ENCODE results near the gene PLEKHM2.

PLEKHM2 gene

GRCh38 chr1:15728937-15729657, 45.0 kb downstream of the PLEKHM2 start:
- no peak overlapping the region for H3K4me2 ChIP-seq (ENCODE audit: low read length)
- no peaks in the 10 kb centered on the region for H3K79me2 ChIP-seq (ENCODE audit: control insufficient read depth, low read length)
- no peaks in the 10 kb centered on the region for H4K20me1 ChIP-seq (ENCODE audit: control insufficient read depth, insufficient read depth, low read depth, low read length)
- no peaks in the 10 kb centered on the region for H3K9me3 ChIP-seq (ENCODE audit: control insufficient read depth, insufficient read depth, low read length)
- no peaks in the 10 kb centered on the region for H3K9me2 ChIP-seq (replicated peaks; ENCODE audit: control insufficient read depth, low read length)
- H3K36me3 ChIP-seq (ENCODE audit: control insufficient read depth, low read length), result peaks cover 45% of the 10 kb centered on the region
- no peaks in the 10 kb centered on the region for H3K27me3 ChIP-seq (ENCODE audit: control insufficient read depth, low read length)
- no peaks in the 10 kb centered on the region for H3K4me1 ChIP-seq (ENCODE audit: control insufficient read depth, low read length)
- no peak overlapping the region for H3K27ac ChIP-seq (ENCODE audit: low read depth, low read length)
- H3K4me3 ChIP-seq (ENCODE audit: low read length), result no peak overlapping the region
- TF ChIP-seq CTCF (IDR thresholded peaks at IDR 0.05; ENCODE audit: low read depth, low read length, poor library complexity, severe bottlenecking) (no peak), EZH2phosphoT487 (IDR thresholded peaks at IDR 0.05; ENCODE audit: borderline replicate concordance, low read length) (no peak)
- no peaks in the 10 kb centered on the region for H3F3A ChIP-seq (ENCODE audit: control insufficient read depth, insufficient read depth)

GRCh38 chr1:15730423-15730822, 46.3 kb downstream of the PLEKHM2 start:
- Histone ChIP-seq H3K79me2 (ENCODE audit: control insufficient read depth, low read length) (no peaks in the 10 kb centered on the region), H3K4me1 (ENCODE audit: control insufficient read depth, low read length) (no peaks in the 10 kb centered on the region), H3K27me3 (ENCODE audit: control insufficient read depth, low read length) (no peaks in the 10 kb centered on the region), H3K4me3 (ENCODE audit: low read length) (no peak overlapping the region), H3K9me2 (replicated peaks; ENCODE audit: control insufficient read depth, low read length) (no peaks in the 10 kb centered on the region), H3K36me3 (ENCODE audit: control insufficient read depth, low read length) (peaks cover 46% of the 10 kb centered on the region), H3K4me2 (ENCODE audit: low read length) (no peak overlapping the region), H3K27ac (ENCODE audit: low read depth, low read length) (no peak overlapping the region), H4K20me1 (ENCODE audit: control insufficient read depth, insufficient read depth, low read depth, low read length) (no peaks in the 10 kb centered on the region), H3F3A (ENCODE audit: control insufficient read depth, insufficient read depth) (no peaks in the 10 kb centered on the region), H3K9me3 (ENCODE audit: control insufficient read depth, insufficient read depth, low read length) (no peaks in the 10 kb centered on the region)
- TF ChIP-seq EZH2phosphoT487 (IDR thresholded peaks at IDR 0.05; ENCODE audit: borderline replicate concordance, low read length) (no peak), CTCF (IDR thresholded peaks at IDR 0.05; ENCODE audit: low read depth, low read length, poor library complexity, severe bottlenecking) (no peak)

DNA sequence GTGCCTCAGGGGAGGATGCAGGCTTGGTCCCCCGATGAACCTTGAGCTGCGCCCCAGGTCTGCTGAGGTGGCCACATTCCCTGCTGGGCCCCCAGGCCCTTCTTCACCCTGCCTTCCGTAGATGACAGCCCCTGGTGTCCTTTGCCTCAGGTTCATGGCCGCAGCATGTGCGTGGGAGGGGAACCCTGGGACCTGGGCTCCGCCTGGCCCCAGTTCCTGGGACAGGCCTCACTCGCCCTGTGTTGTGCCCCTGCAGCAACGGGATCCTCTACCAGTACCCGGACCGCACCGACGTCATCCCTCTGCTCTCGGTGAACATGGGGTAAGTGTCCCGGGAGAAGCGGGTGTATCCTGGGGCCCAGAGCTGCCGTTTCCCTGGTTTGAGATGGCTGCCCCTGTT, 46.8 kb downstream of the PLEKHM2 start:
- Histone ChIP-seq H3K27ac (ENCODE audit: low read depth, low read length) (no peak overlapping the region), H3K9me3 (ENCODE audit: control insufficient read depth, insufficient read depth, low read length) (no peaks in the 10 kb centered on the region), H3K4me2 (ENCODE audit: low read length) (no peak overlapping the region), H3K36me3 (ENCODE audit: control insufficient read depth, low read length) (peaks cover 42% of the 10 kb centered on the region), H4K20me1 (ENCODE audit: control insufficient read depth, insufficient read depth, low read depth, low read length) (no peaks in the 10 kb centered on the region), H3K4me3 (ENCODE audit: low read length) (no peak overlapping the region), H3K4me1 (ENCODE audit: control insufficient read depth, low read length) (no peaks in the 10 kb centered on the region), H3K27me3 (ENCODE audit: control insufficient read depth, low read length) (no peaks in the 10 kb centered on the region), H3K9me2 (replicated peaks; ENCODE audit: control insufficient read depth, low read length) (no peaks in the 10 kb centered on the region), H3K79me2 (ENCODE audit: control insufficient read depth, low read length) (no peaks in the 10 kb centered on the region), H3F3A (ENCODE audit: control insufficient read depth, insufficient read depth) (no peaks in the 10 kb centered on the region)
- TF ChIP-seq EZH2phosphoT487 (IDR thresholded peaks at IDR 0.05; ENCODE audit: borderline replicate concordance, low read length) (no peak), CTCF (IDR thresholded peaks at IDR 0.05; ENCODE audit: low read depth, low read length, poor library complexity, severe bottlenecking) (no peak)

All from DOHH2 (cell line).